NCI-H345 treated with DMSO at 0.1 percent for 48 hours (cell line): Measurements from ENCODE around the gene ADK.
"Not testable (repeated sequence)": the region's sequence is repeated elsewhere in the genome, so short reads cannot be mapped to it uniquely, and the experiment has no call there.

Experiments used
- DNase-seq: peaks from one replicate; lab custom pipeline; 2025; ENCODE audit not compliant: unreplicated experiment; lab: John Stamatoyannopoulos, UW

Gene ADK

DNA sequence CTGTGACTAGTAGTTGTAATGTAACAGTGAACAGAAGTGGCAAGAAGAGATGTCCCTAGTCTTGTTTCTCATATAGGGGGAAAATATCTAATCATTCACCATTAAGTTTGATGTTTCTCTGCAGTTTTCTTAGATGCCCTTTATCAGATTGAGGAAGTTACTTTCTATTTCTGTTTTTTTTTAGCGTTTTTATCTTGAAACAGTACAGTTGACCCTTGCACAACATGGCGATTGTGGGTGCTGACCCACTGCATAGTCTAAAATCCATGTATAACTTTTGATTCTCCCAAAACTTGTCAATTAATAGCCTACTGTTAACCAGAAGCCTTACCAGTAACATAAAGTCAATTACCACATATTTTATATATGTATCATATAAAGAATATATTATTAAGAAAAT lies 192.0 kb downstream of the ADK start:
- DNase-seq, result no peak

- no peak for DNase-seq
Measured at GRCh38 chr10:74343804-74344203, 192.8 kb downstream of the ADK start.

DNA sequence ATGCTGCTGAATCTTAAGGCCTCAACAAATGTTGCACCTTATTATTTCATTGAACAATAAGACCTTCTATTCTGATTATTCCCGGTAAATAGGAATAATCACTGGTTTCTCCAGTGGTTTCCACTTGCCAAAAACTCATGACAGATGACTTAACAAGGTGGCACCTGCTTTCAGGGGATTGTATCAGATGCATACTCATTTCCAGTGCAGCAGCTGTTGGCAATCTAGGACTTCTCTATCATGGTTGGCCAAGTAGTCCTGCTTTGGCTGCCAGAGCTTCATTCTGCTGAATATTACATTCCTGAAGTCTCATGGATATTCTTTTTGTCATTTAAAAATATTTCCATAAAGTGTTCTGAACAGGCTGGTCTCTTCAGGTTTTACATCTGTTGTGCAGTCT lies 193.3 kb downstream of the ADK start:
- no peak for DNase-seq

- DNase-seq, result no peak
Measured at GRCh38 chr10:74347522-74347921, 196.5 kb downstream of the ADK start.

- not testable (repeated sequence) for DNase-seq
Measured at GRCh38 chr10:74353021-74353420, 202.0 kb downstream of the ADK start.

- DNase-seq, result no peak
Measured at GRCh38 chr10:74361678-74362077, 210.7 kb downstream of the ADK start.

- DNase-seq, result no peak
Measured at GRCh38 chr10:74363727-74364126, 212.7 kb downstream of the ADK start.

- DNase-seq, result no peak
Measured at GRCh38 chr10:74365109-74365508, 214.1 kb downstream of the ADK start.

DNA sequence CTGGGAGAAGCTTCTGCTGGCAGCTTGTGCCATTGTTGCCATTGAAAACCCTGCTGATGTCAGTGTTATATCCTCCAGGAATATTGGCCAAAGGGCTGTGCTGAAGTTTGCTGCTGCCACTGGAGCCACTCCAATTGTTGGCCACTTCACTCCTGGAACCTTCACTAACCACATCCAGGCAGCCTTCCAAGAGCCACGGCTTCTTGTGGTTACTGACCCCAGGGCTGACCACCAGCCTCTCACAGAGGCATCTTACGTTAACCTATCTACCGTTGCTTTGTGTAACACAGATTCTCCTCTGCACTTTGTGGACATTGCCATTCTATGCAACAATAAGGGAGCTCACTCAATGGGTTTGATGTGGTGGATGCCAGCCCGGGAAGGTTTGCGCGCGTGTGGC lies 220.7 kb downstream of the ADK start:
- no peak for DNase-seq

DNA sequence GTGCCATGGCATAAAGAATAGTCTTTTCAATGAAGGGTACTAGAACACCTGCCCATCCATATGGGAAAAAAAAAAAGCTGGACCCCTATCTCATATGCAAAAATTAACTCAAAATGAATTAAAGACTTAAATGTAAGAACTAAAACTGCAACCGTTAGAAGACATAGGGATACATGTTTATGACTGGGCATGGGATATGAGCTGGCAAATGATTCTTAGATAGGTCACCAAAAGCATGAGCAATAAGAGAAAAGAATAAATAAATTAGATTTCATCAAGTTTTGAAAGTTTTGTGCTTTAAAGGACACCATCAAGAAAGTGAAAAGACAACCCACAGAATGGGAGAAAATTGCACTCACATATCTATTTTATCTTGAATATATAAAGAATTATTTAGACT lies 222.0 kb downstream of the ADK start:
- DNase-seq, result no peak

DNA sequence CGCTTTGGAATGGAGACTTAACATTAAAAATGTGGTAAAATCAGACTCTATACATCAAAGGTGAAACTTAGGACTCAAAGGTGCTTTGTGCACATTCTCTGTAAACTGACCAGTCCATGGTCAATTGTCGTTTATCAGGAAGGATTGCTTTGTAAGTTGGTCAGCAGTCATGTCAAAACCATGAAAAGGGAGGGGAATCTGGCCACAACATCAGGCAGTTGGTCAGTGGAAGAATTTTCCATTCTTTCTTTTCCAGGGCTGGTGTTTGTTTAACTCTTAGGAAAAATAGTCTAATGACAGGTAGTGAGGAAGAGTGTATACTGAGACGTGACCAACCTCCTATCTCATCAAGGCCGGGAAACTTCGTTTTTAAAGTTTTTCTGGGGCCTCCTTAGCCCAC lies 226.5 kb downstream of the ADK start:
- DNase-seq, result no peak

DNA sequence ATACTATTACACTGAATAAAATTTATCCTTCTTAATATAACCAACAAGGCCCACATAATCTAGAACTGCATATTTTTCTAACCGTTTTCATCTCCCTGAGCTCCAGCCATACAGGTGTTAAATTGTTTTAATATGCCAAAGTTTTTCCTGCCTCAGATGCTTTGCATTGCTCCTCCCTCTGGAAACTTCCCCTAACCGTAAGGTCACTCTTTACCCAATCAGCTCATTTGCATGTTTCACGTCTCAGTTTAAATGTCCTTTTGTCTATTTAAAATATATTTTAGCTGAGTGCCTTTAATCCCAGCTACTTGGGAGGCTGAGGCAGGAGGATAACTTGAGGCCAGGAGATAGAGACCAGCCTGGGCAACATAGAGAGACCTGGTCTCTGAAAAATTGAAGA lies 228.5 kb downstream of the ADK start:
- no peak for DNase-seq

- DNase-seq, result no peak
Measured at GRCh38 chr10:74380795-74381194, 229.8 kb downstream of the ADK start.

DNA sequence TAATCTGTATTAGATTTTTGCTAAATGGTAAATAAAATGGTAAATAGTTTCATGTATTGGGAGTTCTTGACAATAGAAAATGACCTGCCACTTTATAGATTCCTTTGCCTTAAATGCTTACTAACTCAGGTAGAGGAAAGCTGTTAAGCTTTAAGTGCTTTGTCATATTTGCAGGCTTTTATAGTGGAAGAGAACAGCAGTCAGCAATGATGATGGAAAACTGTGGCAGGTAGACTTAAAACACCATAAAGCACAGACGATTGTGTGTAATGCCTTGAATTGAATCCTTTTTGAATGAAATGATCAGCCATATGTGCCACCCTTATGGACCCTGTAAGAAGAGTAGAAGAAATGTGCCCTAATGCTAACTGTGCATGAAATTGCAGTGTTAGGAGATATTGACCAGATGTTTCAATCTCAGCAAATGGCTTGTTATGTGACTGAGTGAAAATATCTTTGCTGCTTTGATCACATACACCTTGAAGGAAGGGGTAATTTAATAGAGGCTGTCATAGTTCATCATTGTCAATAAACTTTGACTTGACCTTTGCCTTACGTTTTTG lies 230.4 kb downstream of the ADK start:
- DNase-seq, result no peak

DNA sequence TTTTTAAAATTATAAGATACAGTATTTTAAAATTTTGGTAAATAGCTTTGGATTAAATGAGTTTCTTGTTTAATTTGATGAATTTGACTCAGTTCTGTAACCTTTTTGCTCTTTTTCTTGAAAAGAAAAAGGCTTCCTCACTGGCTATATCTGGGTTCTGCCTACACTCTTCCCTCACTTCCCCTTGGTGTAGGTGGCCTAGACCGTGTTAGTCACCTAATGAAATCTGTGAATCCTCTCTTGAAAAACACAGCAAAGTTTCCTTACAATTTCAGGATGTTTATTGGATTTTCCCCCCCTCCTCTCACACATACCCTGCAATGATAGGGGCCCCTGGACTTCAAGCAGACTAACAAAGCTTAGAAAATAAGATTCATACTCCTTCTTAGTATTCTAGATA lies 231.6 kb downstream of the ADK start:
- no peak for DNase-seq

- no peak for DNase-seq
Measured at GRCh38 chr10:74383642-74384041, 232.6 kb downstream of the ADK start.

GRCh38 chr10:74384615-74385183 lies 233.7 kb downstream of the ADK start:
- peak; percentile 9 for DNase-seq

- no peak for DNase-seq
Measured at GRCh38 chr10:74388801-74389200, 237.8 kb downstream of the ADK start.

GRCh38 chr10:74391786-74392185 lies 240.8 kb downstream of the ADK start:
- DNase-seq, result no peak

DNA sequence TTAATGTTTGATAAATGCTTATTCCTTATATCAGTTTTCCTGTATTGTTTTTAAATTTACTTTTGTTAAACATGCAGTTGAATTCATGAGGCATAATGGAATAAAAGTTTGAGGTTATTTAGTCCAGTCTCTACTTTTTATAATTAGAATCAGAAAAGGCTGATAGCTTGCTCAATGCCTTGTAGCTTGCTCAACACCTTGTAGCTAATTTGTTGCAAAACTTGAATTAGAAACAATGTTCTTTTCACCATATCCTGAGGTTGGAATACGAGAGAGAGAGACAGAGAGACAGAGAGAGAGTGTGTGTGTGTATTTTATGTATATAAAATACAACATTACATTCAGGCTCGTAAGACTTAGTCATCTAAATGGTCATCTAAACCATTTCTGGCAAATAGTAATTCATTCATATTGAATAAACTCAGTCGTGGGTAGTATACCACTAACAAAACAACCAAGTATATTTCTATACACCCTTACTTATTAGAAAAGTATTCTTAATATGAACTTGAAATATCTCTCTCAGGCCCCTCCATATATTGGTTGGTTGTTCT lies 243.5 kb downstream of the ADK start:
- DNase-seq, result no peak

- DNase-seq, result no peak
Measured at GRCh38 chr10:74400186-74400585, 249.2 kb downstream of the ADK start.

- DNase-seq, result no peak
Measured at GRCh38 chr10:74406006-74406405, 255.0 kb downstream of the ADK start.
